GM21825 (cell line): ENCODE measurements around the gene LHFPL2.
"Not testable (repeated sequence)": the region's sequence is repeated elsewhere in the genome, so short reads cannot be mapped to it uniquely, and the experiment has no call there.

ENCODE experiments used
- ATAC-seq: cut with Tn5 transposase; IDR thresholded peaks from one replicate; pipeline ENCODE4 v1.9.1; 2021; ENCODE audit warnings: mild to moderate bottlenecking, moderate library complexity; ENCODE audit not compliant: unreplicated experiment

LHFPL2 gene

GRCh38 chr5:78666975-78667374 lies 18.4 kb upstream of the LHFPL2 start:
- not testable (repeated sequence) for ATAC-seq

GRCh38 chr5:78666041-78666444 lies 17.5 kb upstream of the LHFPL2 start:
- no peak for ATAC-seq

DNA sequence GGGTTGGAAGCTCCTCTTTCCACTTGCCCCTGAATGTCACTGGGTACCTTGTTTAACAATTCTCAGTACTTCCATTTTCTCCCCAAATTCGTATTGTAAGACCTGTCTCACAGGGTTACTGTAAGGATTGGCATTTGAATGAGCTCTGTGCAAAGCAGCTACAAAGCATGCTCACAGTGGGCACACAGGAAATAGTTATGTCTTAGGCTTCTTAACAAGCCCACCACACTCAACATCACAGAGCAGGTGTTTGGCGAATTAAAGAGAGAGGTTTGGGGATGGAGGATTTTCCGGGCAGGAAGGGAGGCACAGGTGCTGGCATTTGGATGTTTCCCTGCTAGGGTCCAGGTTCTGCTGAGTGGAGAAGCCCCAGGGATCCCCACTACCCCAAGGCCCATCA lies 17.0 kb upstream of the LHFPL2 start:
- no peak for ATAC-seq

DNA sequence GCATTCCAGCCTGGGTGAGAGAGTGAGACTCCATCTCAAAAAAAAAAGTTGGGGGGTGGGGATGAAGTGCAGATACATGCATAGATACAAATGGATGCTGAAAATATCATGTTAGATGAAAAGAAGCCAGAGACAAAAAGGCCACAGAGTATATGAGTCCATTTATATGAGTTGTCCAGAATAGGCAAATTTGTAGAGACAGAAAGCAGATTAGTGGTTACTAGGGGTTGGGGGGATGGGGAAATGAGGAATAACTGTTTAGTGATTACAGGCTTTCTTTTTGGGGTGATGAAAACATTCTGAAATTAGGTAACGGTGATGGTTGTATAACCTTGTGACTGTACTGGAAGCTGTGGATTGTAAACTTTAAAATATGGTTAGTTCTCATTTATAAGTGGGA lies 13.8 kb upstream of the LHFPL2 start:
- no peak for ATAC-seq

- ATAC-seq: peak; percentile 71
Observed at GRCh38 chr5:78661691-78662090, 13.1 kb upstream of the LHFPL2 start.

DNA sequence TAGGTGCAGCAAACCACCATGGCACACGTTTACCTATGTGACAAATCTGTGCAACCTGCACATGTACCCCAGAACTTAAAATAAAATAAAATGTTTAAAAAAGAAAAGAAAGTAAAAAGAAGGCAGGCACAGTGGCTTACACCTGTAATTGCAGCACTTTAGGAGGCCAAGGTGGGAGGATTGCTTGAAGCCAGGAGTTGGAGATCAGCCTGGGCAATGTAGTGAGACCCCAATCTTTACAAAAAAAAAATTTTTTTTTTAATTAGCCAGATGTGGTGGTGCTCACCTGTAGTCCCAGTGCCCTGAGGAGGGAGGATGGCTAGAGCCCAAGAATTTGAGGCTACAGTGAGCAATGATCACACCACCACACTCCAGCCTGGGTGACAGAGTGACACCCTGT lies 12.5 kb upstream of the LHFPL2 start:
- no peak for ATAC-seq

- no peak for ATAC-seq
Observed at GRCh38 chr5:78660401-78660800, 11.8 kb upstream of the LHFPL2 start.

DNA sequence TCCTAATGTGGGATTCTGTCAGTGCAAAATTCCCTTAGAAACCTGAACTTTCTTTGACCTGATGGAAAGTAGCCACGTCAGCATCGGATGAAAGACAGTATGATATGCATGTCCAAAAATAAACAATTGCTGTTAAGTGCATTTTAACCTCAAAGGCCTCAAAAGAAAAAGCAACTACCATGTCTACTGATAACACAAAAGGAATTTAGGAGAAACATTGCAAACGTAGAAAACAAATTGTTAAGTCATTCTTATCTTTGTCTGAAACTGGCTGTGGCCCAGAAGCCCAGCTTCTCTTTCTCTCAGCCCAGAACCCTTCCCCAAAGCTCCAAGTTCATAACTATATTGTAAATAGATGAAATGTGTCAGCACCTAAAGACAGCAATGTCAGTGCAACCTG lies 11.1 kb upstream of the LHFPL2 start:
- no peak for ATAC-seq

GRCh38 chr5:78659114-78659513 lies 10.5 kb upstream of the LHFPL2 start:
- no peak for ATAC-seq

DNA sequence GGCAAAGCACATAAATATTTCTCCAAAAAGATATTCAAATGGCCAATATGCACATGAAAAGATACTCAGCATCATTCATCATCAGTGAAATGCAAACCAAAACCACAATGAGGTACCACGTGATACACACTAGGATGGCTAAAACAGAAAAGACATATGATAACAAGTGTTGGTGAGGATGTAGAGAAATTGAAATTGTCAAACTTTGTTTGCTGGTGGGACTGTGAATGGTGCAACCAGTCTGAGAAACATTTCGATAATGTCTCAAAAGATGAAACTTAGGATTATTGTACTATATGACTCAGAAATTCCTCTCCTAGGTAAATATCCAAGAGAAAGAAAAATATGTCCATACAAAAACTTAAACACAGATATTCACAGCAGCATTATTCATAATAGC lies 8.6 kb upstream of the LHFPL2 start:
- ATAC-seq: no peak

GRCh38 chr5:78655746-78656290 lies 7.2 kb upstream of the LHFPL2 start:
- no peak for ATAC-seq

GRCh38 chr5:78654386-78654785 lies 5.8 kb upstream of the LHFPL2 start:
- no peak for ATAC-seq

DNA sequence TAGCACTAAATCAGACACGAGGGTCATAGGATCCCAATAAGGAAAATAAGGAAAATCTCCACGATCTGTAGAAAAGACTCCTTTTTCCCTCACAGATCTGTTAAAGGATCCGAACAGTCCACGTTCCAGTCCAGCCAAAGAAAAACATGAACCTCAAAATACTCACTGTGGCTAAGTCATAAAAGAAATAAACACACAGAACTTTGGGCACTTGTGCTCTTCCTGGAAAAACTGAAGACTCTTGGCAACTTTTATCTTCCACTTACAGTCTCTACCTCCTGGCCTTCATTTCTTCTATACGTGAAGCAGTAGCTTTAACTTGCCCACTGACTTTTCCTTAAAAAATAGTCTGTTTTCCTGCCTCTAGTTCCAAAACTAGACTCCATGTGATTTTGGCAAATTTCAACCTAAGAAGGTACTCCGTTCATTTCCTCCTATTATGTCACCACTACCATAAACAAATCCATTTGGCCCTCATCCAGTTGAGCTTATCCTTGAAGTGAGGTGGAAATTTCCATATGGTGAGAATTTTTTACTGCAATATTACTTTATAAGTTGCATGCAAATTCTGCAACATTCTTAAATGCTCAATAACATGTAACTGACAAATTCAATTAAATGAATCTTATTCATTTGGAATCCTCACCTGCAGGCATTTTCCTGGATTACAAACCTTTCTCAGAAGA lies 5.3 kb upstream of the LHFPL2 start:
- no peak for ATAC-seq

DNA sequence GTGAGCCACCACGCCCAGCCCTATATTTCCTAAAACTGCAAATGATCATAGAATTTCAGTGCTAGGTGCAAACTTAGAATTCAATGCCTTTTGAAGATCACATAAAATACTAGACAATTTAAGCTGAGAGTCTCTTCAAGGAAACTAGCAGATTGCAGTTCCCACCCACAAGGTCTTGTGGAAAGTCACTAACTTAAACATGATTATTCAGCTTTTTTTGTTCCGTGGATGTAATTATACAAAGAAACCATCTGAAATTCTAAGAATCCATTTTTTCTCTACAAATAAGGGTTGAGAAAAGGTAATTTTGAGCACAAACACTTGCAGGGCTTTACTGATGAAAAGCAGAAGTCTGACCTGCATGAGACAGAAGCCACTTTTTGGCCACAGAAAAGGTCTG lies 4.5 kb upstream of the LHFPL2 start:
- ATAC-seq: no peak

- ATAC-seq: no peak
Observed at GRCh38 chr5:78651468-78651867, 2.9 kb upstream of the LHFPL2 start.

DNA sequence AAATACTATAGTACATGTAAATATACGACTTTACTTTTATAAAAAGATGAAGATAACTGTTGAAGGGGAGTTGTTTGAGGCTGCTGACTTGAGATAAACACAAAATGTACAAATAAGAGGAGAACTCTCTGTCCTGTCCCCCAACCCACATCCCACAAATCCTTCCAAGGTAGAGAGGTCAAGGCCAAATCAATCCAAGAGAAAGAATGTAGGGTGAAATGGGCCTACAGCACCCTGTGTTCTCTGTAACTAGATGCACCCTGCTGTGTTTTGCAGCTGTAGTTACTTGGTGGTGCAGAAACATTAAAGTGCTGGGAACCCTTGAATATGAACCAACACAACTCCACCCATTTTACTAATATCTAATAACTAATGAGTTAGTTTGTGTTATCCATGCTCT lies 2.0 kb upstream of the LHFPL2 start:
- ATAC-seq: no peak

DNA sequence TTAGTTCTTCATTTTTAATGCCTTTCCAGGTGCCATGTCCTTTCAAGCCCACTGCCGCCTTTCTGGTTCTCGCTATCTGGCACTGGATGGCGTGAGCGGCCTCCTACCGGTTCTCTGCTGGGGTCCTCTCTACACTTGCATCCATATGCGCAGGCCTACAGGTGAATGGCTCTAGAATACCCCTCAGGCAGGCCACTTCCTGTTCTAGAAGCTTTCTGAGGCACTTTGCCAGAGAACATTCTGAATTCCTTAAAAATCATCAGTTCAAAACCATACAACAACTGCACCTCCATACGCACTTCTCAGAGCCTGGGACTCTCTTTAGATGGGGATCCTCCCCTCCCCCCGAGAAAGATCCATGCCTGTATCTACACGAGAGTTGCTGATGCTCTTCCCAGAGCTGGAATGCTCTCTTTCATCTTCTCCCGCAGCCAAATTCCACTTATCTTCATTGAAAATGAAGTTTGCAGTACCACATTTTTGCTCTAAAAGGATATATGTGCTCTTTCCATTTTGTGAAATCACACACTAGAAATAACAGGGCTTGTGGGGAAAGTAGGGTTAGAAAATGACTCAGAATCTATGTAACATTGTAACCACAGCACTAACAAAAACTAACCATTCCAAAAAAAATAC lies 1.4 kb upstream of the LHFPL2 start:
- ATAC-seq: no peak

DNA sequence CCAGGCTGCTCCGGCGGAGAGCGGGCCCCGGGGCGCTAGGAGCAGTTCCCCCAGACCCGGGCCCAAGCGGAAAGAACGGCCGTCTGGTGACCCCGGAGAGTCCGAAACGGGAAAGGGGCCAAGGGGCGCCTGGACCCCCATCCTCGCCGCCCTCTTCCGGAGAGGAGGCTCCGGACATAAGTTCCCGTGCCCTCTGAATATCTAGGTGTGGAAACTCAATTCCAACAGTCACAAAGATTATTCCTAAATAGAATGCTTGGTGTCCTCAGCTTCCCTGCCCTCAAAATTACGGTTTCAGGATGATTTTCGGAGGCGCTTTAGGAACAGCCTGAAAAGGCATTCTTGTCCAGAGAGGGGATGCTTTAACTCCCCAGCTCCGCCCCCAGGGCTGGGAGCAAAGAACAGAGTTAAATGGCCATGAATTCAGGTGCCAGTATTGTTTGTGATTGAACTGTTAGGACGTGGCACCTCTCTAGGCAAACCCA lies 681 bp upstream of the LHFPL2 start:
- ATAC-seq: no peak

DNA sequence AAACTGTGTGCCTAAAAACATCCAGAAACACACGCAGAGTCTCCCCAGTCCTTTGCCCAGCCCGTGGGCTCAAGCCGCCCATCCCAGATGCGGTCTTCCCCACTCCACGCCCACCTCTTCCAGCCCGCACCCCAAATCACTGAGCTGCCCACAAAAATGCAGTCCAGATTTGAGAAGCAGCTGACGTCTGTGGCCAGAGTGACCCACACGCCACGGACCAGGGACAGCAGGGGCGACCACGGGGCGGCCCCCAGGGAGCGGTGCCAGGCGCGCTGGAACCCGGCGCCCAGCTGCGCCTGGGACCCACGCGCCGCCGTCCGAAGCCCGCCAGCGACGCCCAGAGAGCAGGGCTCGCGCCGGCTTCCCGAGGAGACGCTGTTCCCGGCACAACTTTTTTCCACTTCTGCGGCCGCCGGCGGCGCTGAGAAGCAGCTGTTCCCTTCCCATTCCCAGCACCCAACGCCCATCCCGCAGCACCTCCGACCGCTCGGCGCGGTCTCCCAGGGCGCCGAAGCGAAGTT lies 674 bp downstream of the LHFPL2 start:
- peak; percentile 32 for ATAC-seq

- no peak for ATAC-seq
Observed at GRCh38 chr5:78647351-78647818, 1.2 kb downstream of the LHFPL2 start.

GRCh38 chr5:78644741-78645300 lies 3.8 kb downstream of the LHFPL2 start:
- no peak for ATAC-seq

DNA sequence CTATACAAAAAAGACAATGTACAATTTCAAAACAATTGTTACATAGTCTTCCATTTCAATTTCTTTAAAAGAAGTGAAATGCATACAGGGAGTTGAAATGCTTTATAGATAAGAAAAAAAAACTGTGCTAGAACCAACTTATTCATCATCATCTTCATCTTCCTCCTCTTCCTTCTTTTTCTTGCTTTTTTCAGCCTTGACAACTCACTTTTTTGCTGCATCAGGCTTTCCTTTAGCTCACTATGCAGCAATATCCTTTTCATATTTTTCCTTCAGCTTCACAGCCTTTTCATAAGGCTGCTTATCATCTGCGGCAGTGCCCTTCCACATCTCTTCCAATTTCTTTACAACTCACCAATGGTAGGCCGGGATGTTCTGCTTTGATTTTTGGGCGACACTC lies 4.4 kb downstream of the LHFPL2 start:
- ATAC-seq: no peak
